NCI-H69 (cell line): ENCODE data around the gene LRFN4.
A peak's percentile ranks its signal among the peaks of the same experiment; 100 is the strongest.

Experiments
- DNase-seq: peaks from one replicate; lab custom pipeline; 2025; lab: John Stamatoyannopoulos, UW

The LRFN4 gene

DNA sequence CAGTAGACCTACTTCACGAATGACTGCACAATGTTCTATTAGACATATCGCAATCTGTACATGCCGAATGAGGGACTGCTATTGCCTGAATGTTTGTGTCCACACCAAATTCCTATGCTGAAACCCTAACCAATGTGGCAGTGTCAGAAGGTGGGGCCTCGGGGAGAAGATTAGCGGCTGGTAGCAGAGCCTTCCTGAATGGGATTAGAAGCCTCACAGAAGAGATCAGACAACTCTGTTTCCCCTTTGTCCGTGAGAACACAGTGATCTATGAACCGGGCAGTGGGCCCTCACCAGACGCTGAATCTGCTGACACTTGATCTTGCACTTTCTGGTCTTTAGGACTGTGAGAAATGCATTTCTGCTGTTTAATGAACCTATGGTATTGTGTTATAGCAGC lies 33.1 kb downstream of the LRFN4 start:
- no peak for DNase-seq

- DNase-seq, result peak; percentile 39
These were observed 35.2 kb downstream of the LRFN4 start for GRCh38 chr11:66891851-66892660.

GRCh38 chr11:66892911-66893310 lies 36.0 kb downstream of the LRFN4 start:
- no peak for DNase-seq

- no peak for DNase-seq
These were observed 37.3 kb downstream of the LRFN4 start for GRCh38 chr11:66894141-66894540.

DNA sequence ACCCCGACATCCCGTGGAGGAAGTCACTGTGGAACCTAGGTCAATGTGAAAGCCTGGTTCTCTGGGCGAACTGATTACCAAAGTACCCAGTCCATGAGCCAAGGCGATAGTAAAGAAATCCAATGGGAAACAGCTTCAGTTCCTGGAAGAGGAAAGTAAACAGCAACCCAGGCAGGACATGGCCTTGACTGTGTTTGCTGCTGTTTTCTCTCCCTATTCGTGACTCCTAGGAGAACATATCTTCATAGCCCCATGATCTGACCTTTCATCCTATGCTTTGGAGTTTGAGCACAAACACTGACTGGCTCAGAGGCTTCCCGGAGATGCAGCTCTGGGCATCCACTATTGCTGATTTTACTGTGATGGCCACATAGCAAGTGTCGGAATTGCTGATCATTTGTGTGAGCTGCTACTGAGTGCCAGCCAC lies 45.1 kb downstream of the LRFN4 start:
- DNase-seq, result no peak

- DNase-seq, result peak; percentile 39
These were observed 45.8 kb downstream of the LRFN4 start for GRCh38 chr11:66902486-66903177.

GRCh38 chr11:66904055-66904454 lies 47.2 kb downstream of the LRFN4 start:
- DNase-seq, result peak; percentile 27

DNA sequence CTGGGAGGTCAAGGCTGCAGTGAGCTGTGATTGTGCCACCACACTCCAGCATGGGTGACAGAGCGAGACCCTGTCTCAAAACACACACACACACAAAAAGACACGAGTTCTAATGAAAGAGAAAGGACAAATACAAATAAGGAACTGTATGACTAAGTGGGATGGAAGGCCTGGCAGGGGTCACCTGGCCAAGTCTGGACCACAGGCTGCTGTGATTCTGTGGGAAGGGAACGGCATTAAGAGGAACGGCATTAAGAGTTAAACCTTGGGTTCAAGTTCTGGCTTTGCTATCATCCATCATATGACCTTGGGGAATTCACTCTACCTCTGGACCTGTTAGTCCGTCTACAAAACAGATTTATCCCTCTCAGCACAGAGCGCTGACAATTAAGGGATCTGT lies 47.7 kb downstream of the LRFN4 start:
- DNase-seq, result no peak

- no peak for DNase-seq
These were observed 48.2 kb downstream of the LRFN4 start for GRCh38 chr11:66904981-66905521.

- DNase-seq, result no peak
These were observed 48.8 kb downstream of the LRFN4 start for GRCh38 chr11:66905631-66906030.

DNA sequence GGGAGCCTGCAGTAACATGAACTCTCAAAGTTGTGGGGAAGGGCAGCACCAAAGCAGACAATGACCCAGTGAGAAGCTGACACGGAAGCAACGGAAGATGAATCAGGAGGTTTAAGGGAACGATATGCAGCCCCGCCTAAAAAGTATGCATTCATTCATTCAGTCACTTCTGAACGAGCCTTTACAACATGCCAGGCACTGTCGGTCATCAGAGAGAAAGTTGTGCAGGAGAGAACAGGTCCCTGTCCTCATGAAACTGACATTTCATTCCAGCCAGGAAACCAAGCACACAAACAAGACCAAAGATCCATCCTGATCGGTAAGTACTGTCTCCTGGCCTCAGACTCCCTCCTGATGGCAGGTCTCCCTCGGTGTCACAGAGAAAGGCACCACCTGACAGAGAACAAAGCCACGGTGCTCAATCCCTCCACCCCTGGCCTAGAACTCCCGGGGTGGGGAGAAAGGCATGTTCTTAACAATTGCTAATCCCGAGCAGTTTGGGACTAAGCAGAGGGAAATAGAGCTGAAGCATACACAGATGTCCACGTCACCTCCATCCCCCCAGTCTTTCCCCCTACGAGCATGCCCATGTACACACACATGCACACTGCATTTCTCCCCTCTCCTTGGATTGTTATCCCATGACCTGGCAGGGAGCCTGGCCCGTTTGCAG lies 49.3 kb downstream of the LRFN4 start:
- no peak for DNase-seq

DNA sequence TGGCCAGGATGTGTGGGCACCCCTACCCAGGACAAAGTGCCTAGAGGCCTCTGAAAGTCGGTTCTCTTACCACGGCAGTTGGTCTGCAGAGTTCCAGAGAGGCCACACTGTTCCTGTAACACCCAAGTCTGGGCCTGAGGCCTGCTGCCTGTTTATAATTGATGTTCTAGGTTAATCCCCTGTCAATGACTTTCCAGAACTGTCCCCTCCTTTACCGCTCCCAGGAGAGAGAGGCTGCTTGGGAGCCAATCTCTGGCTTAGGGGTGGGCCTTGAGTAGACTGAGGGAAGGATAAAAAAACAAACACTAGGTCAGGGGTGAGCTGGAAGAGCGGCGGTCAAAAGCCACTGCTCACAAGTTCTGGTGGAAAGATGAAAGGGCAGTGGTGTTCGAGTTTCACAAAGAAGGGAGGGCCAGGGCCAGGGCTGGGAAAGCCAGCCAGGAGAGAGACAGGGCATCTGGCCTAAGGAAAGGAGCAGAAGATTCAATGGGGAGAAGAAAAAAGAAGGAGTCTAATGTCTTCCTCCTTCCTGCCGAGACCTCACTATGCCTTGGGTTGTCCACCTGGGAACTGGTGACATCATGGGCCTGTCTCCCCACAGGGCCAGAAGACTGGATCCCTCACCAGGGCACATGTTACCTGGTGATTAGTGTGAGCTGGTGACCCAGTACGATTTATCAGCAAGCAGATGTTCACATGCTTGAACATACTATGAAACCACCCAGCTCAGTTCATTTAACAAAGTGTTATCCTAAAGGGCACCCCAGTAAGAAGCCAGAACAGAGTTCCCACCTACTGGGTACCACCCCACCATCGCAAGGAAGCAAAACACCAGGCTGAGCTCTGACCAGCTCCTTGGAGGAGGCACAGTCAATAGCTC lies 51.1 kb downstream of the LRFN4 start:
- DNase-seq, result no peak

GRCh38 chr11:66909181-66909580 lies 52.3 kb downstream of the LRFN4 start:
- no peak for DNase-seq

DNA sequence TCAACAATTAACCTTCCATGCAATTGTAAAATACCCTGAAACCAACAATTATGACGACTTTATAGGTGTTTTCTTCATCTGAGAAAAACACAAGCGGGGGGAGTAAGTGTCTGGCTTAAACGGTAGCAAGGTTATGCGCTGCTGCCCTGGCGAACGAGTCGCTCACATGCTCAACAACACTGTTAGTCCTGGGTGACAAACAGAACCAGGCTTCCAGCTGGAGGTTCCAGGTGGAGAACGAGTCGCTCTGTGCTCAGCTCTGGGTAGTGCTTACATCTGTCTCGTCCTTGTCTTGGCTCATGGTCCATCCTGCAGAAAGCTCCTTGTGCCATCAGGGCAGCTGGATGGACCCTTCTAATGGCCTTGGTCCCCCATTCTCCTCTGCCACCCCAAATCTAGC lies 53.2 kb downstream of the LRFN4 start:
- no peak for DNase-seq
